ENCODE data around the gene ZGRF1.
"Not testable (repeated sequence)": the region's sequence is repeated elsewhere in the genome, so short reads cannot be mapped to it uniquely, and the experiment has no call there.

The ZGRF1 gene

GRCh38 chr4:112626228-112626627 lies 10.5 kb downstream of the ZGRF1 start:
- Histone ChIP-seq H3K27me3 (ENCODE audit: control insufficient read depth, insufficient read depth, low read length) (no peaks in the 10 kb centered on the region), H3K4me1 (ENCODE audit: control insufficient read depth, insufficient read depth, low read length) (no peaks in the 10 kb centered on the region), H3K9me3 (ENCODE audit: control insufficient read depth, insufficient read depth, low read length) (no peaks in the 10 kb centered on the region), H3K36me3 (ENCODE audit: control insufficient read depth, insufficient read depth, low read length) (peaks cover 8% of the 10 kb centered on the region), H3K4me3 (ENCODE audit: low read depth, low read length) (no peak overlapping the region), H3K9ac (ENCODE audit: low read depth, low read length) (no peak overlapping the region)

DNA sequence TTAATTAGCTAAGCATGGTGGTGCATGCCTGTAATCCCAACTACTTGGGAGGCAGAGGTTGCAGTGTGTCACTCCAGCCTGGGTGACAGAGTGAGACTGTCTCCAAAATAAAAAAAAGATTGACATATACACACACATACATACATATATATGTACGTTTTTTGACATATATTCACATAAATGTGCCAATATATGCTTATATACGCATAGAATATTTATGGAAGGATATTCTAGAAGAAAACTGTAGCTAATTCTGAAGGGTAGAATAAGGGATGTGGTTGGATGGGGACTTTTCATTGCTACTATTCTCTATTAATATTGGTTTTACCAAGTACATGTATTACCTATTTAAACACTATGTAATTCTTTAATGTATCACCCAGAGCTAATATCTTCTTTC lies 19.7 kb downstream of the ZGRF1 start:
- no peak overlapping the region for H3K9ac ChIP-seq (ENCODE audit: low read depth, low read length)
- no peaks in the 10 kb centered on the region for H3K36me3 ChIP-seq (ENCODE audit: control insufficient read depth, insufficient read depth, low read length)
- no peaks in the 10 kb centered on the region for H3K9me3 ChIP-seq (ENCODE audit: control insufficient read depth, insufficient read depth, low read length)
- no peak overlapping the region for H3K4me3 ChIP-seq (ENCODE audit: low read depth, low read length)
- no peaks in the 10 kb centered on the region for H3K27me3 ChIP-seq (ENCODE audit: control insufficient read depth, insufficient read depth, low read length)
- no peaks in the 10 kb centered on the region for H3K4me1 ChIP-seq (ENCODE audit: control insufficient read depth, insufficient read depth, low read length)

GRCh38 chr4:112612814-112613213 lies 23.9 kb downstream of the ZGRF1 start:
- H3K27me3 ChIP-seq (ENCODE audit: control insufficient read depth, insufficient read depth, low read length); H3K9me3 ChIP-seq (ENCODE audit: control insufficient read depth, insufficient read depth, low read length); H3K9ac ChIP-seq (ENCODE audit: low read depth, low read length); H3K36me3 ChIP-seq (ENCODE audit: control insufficient read depth, insufficient read depth, low read length); H3K4me3 ChIP-seq (ENCODE audit: low read depth, low read length); H3K4me1 ChIP-seq (ENCODE audit: control insufficient read depth, insufficient read depth, low read length): not testable (repeated sequence)

GRCh38 chr4:112604589-112604988 lies 32.1 kb downstream of the ZGRF1 start:
- peaks cover 3% of the 10 kb centered on the region for H3K36me3 ChIP-seq (ENCODE audit: control insufficient read depth, insufficient read depth, low read length)
- no peak overlapping the region for H3K9ac ChIP-seq (ENCODE audit: low read depth, low read length)
- H3K4me1 ChIP-seq (ENCODE audit: control insufficient read depth, insufficient read depth, low read length), result no peaks in the 10 kb centered on the region
- no peaks in the 10 kb centered on the region for H3K9me3 ChIP-seq (ENCODE audit: control insufficient read depth, insufficient read depth, low read length)
- no peak overlapping the region for H3K4me3 ChIP-seq (ENCODE audit: low read depth, low read length)
- H3K27me3 ChIP-seq (ENCODE audit: control insufficient read depth, insufficient read depth, low read length), result no peaks in the 10 kb centered on the region

DNA sequence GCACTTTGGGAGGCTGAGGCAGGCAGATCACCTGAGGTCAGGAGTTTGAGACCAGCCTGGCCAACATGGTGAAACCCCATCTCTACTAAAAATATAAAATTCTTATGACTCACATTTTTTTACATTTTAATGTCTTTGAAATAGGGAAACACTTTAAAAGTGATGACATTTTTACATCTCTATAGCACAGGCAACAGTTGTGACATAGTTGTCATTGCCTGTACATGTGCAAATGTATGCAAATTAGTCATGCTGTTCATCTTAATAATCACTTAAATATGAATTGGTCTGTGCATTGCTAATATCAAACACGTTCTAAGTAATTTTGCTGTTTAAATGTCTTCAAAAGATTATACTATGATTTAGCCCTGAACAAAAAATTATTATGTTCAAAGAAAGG lies 41.7 kb downstream of the ZGRF1 start:
- H3K36me3 ChIP-seq (ENCODE audit: control insufficient read depth, insufficient read depth, low read length), result no peaks in the 10 kb centered on the region
- H3K4me3 ChIP-seq (ENCODE audit: low read depth, low read length), result no peak overlapping the region
- H3K4me1 ChIP-seq (ENCODE audit: control insufficient read depth, insufficient read depth, low read length), result no peaks in the 10 kb centered on the region
- H3K9ac ChIP-seq (ENCODE audit: low read depth, low read length), result no peak overlapping the region
- no peaks in the 10 kb centered on the region for H3K9me3 ChIP-seq (ENCODE audit: control insufficient read depth, insufficient read depth, low read length)
- no peaks in the 10 kb centered on the region for H3K27me3 ChIP-seq (ENCODE audit: control insufficient read depth, insufficient read depth, low read length)

DNA sequence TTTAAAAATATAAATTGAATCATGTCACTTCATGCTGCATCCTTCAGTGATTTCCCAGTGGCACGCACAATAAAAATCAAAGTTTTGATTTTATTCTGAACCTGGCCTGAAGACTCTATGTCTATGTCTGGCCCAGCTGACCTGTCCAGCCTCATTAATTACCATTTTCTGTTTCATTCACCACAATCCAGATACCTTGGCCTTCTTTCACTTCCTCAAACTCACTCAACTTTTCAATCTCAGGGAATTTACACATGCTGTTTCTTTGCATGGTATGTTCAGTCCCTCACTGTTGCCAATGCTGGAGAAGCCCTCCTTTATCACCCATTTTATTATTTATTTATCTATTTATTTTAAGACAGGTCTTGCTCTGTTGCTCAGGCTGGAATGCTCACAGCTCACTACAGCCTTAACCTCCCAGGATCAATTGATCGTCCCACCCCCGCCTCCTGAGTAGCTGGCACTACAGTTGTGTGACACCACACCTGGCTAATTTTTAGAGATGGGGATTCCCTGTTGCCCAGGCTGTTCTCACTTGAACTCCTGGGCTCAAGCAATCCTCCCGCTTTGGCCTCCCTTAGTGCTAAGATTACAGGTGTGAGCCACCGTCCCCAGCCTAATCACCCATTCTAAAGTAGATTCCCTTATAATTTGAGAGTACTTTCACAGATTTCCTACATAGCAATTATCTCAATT lies 43.1 kb downstream of the ZGRF1 start:
- H3K4me3 ChIP-seq (ENCODE audit: low read depth, low read length), result no peak overlapping the region
- no peaks in the 10 kb centered on the region for H3K27me3 ChIP-seq (ENCODE audit: control insufficient read depth, insufficient read depth, low read length)
- no peak overlapping the region for H3K9ac ChIP-seq (ENCODE audit: low read depth, low read length)
- no peaks in the 10 kb centered on the region for H3K9me3 ChIP-seq (ENCODE audit: control insufficient read depth, insufficient read depth, low read length)
- no peaks in the 10 kb centered on the region for H3K4me1 ChIP-seq (ENCODE audit: control insufficient read depth, insufficient read depth, low read length)
- no peaks in the 10 kb centered on the region for H3K36me3 ChIP-seq (ENCODE audit: control insufficient read depth, insufficient read depth, low read length)

DNA sequence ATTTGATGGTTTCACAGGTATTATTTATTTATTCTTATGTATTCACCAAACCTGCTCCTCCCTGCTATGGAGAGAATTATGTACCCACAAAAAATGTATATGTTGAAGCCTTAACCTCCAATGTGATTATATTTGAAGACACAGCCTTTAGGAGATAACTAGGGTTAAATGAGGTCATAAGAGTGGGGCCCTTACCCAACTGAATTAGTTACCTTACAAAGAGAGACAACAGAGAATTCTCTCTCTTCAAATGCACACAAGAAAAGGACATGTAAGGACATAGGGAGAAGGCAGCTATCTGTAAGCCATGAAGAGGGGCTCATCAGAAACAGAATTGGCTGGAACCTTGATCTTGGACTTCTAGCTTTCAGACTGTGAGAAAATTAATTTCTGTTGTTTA lies 44.0 kb downstream of the ZGRF1 start:
- no peaks in the 10 kb centered on the region for H3K27me3 ChIP-seq (ENCODE audit: control insufficient read depth, insufficient read depth, low read length)
- H3K9ac ChIP-seq (ENCODE audit: low read depth, low read length), result no peak overlapping the region
- H3K36me3 ChIP-seq (ENCODE audit: control insufficient read depth, insufficient read depth, low read length), result no peaks in the 10 kb centered on the region
- no peaks in the 10 kb centered on the region for H3K4me1 ChIP-seq (ENCODE audit: control insufficient read depth, insufficient read depth, low read length)
- H3K9me3 ChIP-seq (ENCODE audit: control insufficient read depth, insufficient read depth, low read length), result no peaks in the 10 kb centered on the region
- no peak overlapping the region for H3K4me3 ChIP-seq (ENCODE audit: low read depth, low read length)

DNA sequence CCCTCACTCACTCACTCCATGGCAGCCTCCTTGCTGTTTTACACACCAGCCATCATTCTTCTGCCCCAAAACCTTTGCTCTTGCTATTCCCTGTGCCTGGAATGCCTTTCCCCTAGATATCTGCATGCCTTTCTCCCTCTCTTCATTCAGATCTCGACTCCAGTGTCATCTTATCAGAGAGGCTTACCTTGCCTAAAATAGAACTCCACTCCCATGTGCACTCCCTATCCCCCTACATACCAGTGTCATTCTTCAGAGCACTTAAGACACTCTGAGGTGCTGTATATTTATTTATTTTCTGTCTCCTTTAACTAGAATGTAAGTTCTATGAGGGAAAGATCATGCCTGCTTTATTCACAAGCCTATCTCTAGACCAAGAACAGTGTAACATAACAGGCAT lies 45.1 kb downstream of the ZGRF1 start:
- Histone ChIP-seq H3K9ac (ENCODE audit: low read depth, low read length) (no peak overlapping the region), H3K27me3 (ENCODE audit: control insufficient read depth, insufficient read depth, low read length) (no peaks in the 10 kb centered on the region), H3K4me3 (ENCODE audit: low read depth, low read length) (no peak overlapping the region), H3K4me1 (ENCODE audit: control insufficient read depth, insufficient read depth, low read length) (no peaks in the 10 kb centered on the region), H3K9me3 (ENCODE audit: control insufficient read depth, insufficient read depth, low read length) (no peaks in the 10 kb centered on the region), H3K36me3 (ENCODE audit: control insufficient read depth, insufficient read depth, low read length) (no peaks in the 10 kb centered on the region)

- Histone ChIP-seq H3K9me3 (ENCODE audit: control insufficient read depth, insufficient read depth, low read length) (no peaks in the 10 kb centered on the region), H3K9ac (ENCODE audit: low read depth, low read length) (no peak overlapping the region), H3K27me3 (ENCODE audit: control insufficient read depth, insufficient read depth, low read length) (no peaks in the 10 kb centered on the region), H3K4me3 (ENCODE audit: low read depth, low read length) (no peak overlapping the region), H3K4me1 (ENCODE audit: control insufficient read depth, insufficient read depth, low read length) (no peaks in the 10 kb centered on the region), H3K36me3 (ENCODE audit: control insufficient read depth, insufficient read depth, low read length) (no peaks in the 10 kb centered on the region)
These were observed 47.5 kb downstream of the ZGRF1 start for GRCh38 chr4:112589206-112589605.

DNA sequence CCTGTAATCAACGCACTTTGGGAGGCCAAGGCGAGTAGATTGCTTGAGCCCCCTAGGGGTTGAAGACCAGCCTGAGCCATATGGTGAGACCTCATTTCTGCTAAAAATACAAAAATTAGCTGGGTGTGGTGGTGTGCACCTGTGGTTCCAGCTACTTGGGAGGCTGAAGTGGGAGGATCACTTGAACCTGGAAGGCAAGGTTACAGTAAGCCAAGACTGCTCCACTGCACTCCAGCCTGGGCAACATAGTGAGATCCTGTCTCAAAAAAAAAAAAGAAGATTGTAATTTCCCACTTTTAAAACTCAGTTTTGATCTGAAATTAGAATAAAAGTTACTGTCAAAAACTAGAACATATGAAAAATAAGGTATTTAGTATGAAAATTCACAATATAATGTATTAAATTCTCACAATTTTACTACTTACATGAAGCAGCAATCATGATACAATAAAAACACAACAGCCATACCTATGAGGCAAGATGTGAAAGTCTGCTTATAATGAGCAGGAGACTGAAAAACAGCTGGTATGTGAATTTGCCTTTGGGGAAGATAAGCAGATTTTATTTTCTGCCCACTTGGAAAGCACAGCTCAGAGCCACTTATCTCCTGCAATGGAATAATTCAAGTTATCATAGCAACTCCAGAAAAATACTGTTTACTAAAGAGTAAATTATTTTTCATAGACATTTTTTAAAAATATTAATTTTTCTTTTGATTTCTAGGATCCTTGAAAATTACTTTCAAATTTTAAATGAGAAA lies 50.6 kb downstream of the ZGRF1 start:
- H3K4me3 ChIP-seq (ENCODE audit: low read depth, low read length), result no peak overlapping the region
- H3K36me3 ChIP-seq (ENCODE audit: control insufficient read depth, insufficient read depth, low read length), result peaks cover 9% of the 10 kb centered on the region
- no peaks in the 10 kb centered on the region for H3K27me3 ChIP-seq (ENCODE audit: control insufficient read depth, insufficient read depth, low read length)
- H3K4me1 ChIP-seq (ENCODE audit: control insufficient read depth, insufficient read depth, low read length), result no peaks in the 10 kb centered on the region
- H3K9me3 ChIP-seq (ENCODE audit: control insufficient read depth, insufficient read depth, low read length), result no peaks in the 10 kb centered on the region
- no peak overlapping the region for H3K9ac ChIP-seq (ENCODE audit: low read depth, low read length)

DNA sequence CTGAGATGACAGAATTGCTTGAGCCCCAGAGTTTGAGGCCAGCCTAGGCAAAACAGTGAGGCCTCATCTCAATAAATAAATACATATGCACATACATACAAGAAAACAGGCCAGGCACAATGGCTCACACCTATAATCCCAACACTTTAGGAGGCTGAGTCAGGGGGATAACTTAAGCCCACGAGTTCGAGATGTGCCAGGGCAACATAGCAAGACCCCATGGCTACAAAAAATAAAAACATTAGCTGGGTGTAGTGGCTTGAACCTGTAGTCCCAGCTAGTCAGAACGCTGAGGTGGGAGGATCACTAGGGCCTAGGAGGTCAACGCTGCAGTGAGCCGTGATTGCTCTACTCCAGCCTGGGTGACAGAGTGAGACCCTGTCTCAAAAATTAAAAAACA lies 69.2 kb downstream of the ZGRF1 start:
- no peak overlapping the region for H3K4me3 ChIP-seq (ENCODE audit: low read depth, low read length)
- H3K9ac ChIP-seq (ENCODE audit: low read depth, low read length), result no peak overlapping the region
- H3K4me1 ChIP-seq (ENCODE audit: control insufficient read depth, insufficient read depth, low read length), result no peaks in the 10 kb centered on the region
- H3K27me3 ChIP-seq (ENCODE audit: control insufficient read depth, insufficient read depth, low read length), result no peaks in the 10 kb centered on the region
- no peaks in the 10 kb centered on the region for H3K36me3 ChIP-seq (ENCODE audit: control insufficient read depth, insufficient read depth, low read length)
- no peaks in the 10 kb centered on the region for H3K9me3 ChIP-seq (ENCODE audit: control insufficient read depth, insufficient read depth, low read length)

- Histone ChIP-seq H3K9ac (ENCODE audit: low read depth, low read length) (no peak overlapping the region), H3K4me3 (ENCODE audit: low read depth, low read length) (no peak overlapping the region), H3K4me1 (ENCODE audit: control insufficient read depth, insufficient read depth, low read length) (no peaks in the 10 kb centered on the region), H3K9me3 (ENCODE audit: control insufficient read depth, insufficient read depth, low read length) (no peaks in the 10 kb centered on the region), H3K36me3 (ENCODE audit: control insufficient read depth, insufficient read depth, low read length) (no peaks in the 10 kb centered on the region), H3K27me3 (ENCODE audit: control insufficient read depth, insufficient read depth, low read length) (no peaks in the 10 kb centered on the region)
These were observed 71.9 kb downstream of the ZGRF1 start for GRCh38 chr4:112564706-112565270.
